A549 (cell line): ENCODE data around the gene SLC32A1. TPM values are rescaled to one million over a fixed set of nuclear protein-coding genes. Genes with fewer than 3 reads are reported as not detected.
A peak's percentile ranks its signal among the peaks of the same experiment; 100 is the strongest.

Source experiments
- ATAC-seq, 2 experiments: fragments of 200-7000 bp in 1 of 2; fragments of >200 bp in 1 of 2; cut with Nextera tagmentation in 1 of 2; cut with Tn5 transposase in 1 of 2; 3 replicates each; pipeline versions ENCODE4 v1.8.0 to v1.9.1; 2018 to 2020; ENCODE audit warnings: mild to moderate bottlenecking in 1 of 2, moderate library complexity in 1 of 2
- CTCF ChIA-PET: fragments of 300-600 bp; sonication (Branson Sonifier 250); formaldehyde crosslinking; extraction: SDS; loops from one replicate; lab custom pipeline; 2021; ENCODE audit warnings: antibody characterized with exemption, inconsistent platforms; lab: Yijun Ruan, JAX
- POLR2A ChIA-PET: fragments of 350-600 bp; formaldehyde crosslinking; extraction: SDS; loops from one replicate; lab custom pipeline; 2021; ENCODE audit warnings: antibody characterized with exemption, inconsistent platforms; lab: Yijun Ruan, JAX
- DNase-seq, 2 experiments: peaks; one replicate each; pipeline versions ENCODE4 v3.0.0 to v3.0.0-alpha.2; 2011 to 2016; ENCODE audit warnings: low read depth in 1 of 2, low spot score in 1 of 2
- FAIRE-seq: peaks from 2 replicates; lab custom pipeline; 2011; peaks lifted over from hg19 to GRCh38; lab: Jason Lieb, UNC
- H3K27ac ChIP-seq, 2 experiments: fragments of >200 bp; sonication (Bioruptor Twin); formaldehyde crosslinking; 3 replicates each; pipeline ENCODE4 v1.5.1; 2016 to 2017
- H3K4me1 ChIP-seq: fragments of >200 bp; sonication (Bioruptor Twin); formaldehyde crosslinking; 3 replicates; pipeline ENCODE4 v1.6.1; 2016
- H3K4me2 ChIP-seq: fragments of >200 bp; sonication (Bioruptor Twin); formaldehyde crosslinking; 3 replicates; pipeline ENCODE4 v1.6.1; 2016
- H3K4me3 ChIP-seq: fragments of >200 bp; sonication (Bioruptor Twin); formaldehyde crosslinking; 3 replicates; pipeline ENCODE4 v1.5.1; 2016
- H3K9me3 ChIP-seq: fragments of >200 bp; sonication (Bioruptor Twin); formaldehyde crosslinking; 3 replicates; pipeline ENCODE4 v1.6.1; 2016
- CBX8 ChIP-seq: fragments of 200-600 bp; sonication (generic); IDR thresholded peaks from 2 replicates; pipeline ENCODE4 v1.6.1; 2016
- CEBPB ChIP-seq, 2 experiments: fragments of >200 bp in 1 of 2; sonication (Bioruptor Twin) in 1 of 2; formaldehyde crosslinking in 1 of 2; IDR thresholded peaks; 2 replicates each; pipeline ENCODE4 v1.6.1; 2012 to 2016
- CHD4 ChIP-seq: fragments of 200-600 bp; sonication (generic); IDR thresholded peaks from 2 replicates; pipeline ENCODE4 v1.6.1; 2016; ENCODE audit warnings: antibody characterized with exemption, mild to moderate bottlenecking, borderline replicate concordance
- EHMT2 ChIP-seq: fragments of 200-600 bp; sonication (generic); IDR thresholded peaks from 2 replicates; pipeline ENCODE4 v1.6.1; 2016; ENCODE audit warnings: antibody characterized with exemption, low read depth, mild to moderate bottlenecking, moderate library complexity
- ESRRA ChIP-seq: fragments of 150-350 bp; IDR thresholded peaks from 2 replicates; pipeline ENCODE4 v1.6.1; 2014; ENCODE audit warnings: mild to moderate bottlenecking, low read length, borderline replicate concordance
- FOSL2 ChIP-seq, 2 experiments: fragments of 450-650 bp in 1 of 2; fragments of >200 bp in 1 of 2; sonication (Bioruptor Twin) in 1 of 2; formaldehyde crosslinking; IDR thresholded peaks; 2 replicates each; pipeline versions ENCODE4 v1.5.0 to v1.6.1; 2016 to 2020; ENCODE audit warnings: mild to moderate bottlenecking in 1 of 2, moderate library complexity in 1 of 2
- GATA3 ChIP-seq: IDR thresholded peaks from 2 replicates; pipeline ENCODE4 v1.6.1; 2012; ENCODE audit warnings: borderline replicate concordance
- HEYL ChIP-seq: fragments of 250-450 bp; sonication (Bioruptor Pico); IDR thresholded peaks from 2 replicates; pipeline ENCODE4 v1.8.0; 2021; ENCODE audit warnings: mild to moderate bottlenecking, moderate library complexity
- HOXA7 ChIP-seq: fragments of 250-450 bp; sonication (Bioruptor Pico); IDR thresholded peaks from 2 replicates; pipeline ENCODE4 v1.5.0; 2020; ENCODE audit warnings: mild to moderate bottlenecking, moderate library complexity
- JUN ChIP-seq, 2 experiments: fragments of >200 bp; sonication (Bioruptor Twin); formaldehyde crosslinking; IDR thresholded peaks; 2 replicates in 1 of 2; 3 replicates in 1 of 2; pipeline ENCODE4 v1.6.1; 2016 to 2017
- KDM5A ChIP-seq: fragments of 200-600 bp; sonication (generic); IDR thresholded peaks from 2 replicates; pipeline ENCODE4 v1.6.1; 2016; ENCODE audit warnings: antibody characterized with exemption, mild to moderate bottlenecking
- MYC ChIP-seq: IDR thresholded peaks from 2 replicates; pipeline ENCODE4 v1.6.1; 2012; ENCODE audit warnings: mild to moderate bottlenecking, inconsistent platforms, low read length, improper control_type of control experiment, borderline replicate concordance
- RFX5 ChIP-seq: fragments of 450-650 bp; IDR thresholded peaks from 2 replicates; pipeline ENCODE4 v1.7.1; 2014; ENCODE audit warnings: antibody characterized with exemption, mild to moderate bottlenecking, moderate library complexity
- TFCP2L1 ChIP-seq: fragments of 250-450 bp; sonication (Bioruptor Pico); IDR thresholded peaks from 2 replicates; pipeline ENCODE4 v1.5.0; 2021; ENCODE audit warnings: mild to moderate bottlenecking
- ZNF302 ChIP-seq: fragments of 250-450 bp; sonication (Bioruptor Pico); IDR thresholded peaks from 2 replicates; pipeline ENCODE4 v1.9.0; 2021; ENCODE audit warnings: inconsistent platforms, mild to moderate bottlenecking, moderate library complexity
- ZSCAN20 ChIP-seq: fragments of 250-450 bp; sonication (Bioruptor Pico); IDR thresholded peaks from 2 replicates; pipeline ENCODE4 v1.8.0; 2022; ENCODE audit warnings: mild to moderate bottlenecking, moderate library complexity
- WGBS: methylation state at CpG from one replicate; pipeline ENCODE4 v1.1.6; 2017; ENCODE audit errors: missing lambda C conversion rate; 5-methylcytosine and 5-hydroxymethylcytosine counted together
- polyA plus RNA-seq, 4 experiments: library from polyadenylated mRNA; depleted of rRNA in 3 of 4; stranded (reverse); fragments of >200 nt; fragmentation: RNase III in 1 of 4; extraction: RNeasy Plus Mini Kit Qiagen cat#74134 plus additional on column Dnase treatment in 1 of 4; gene quantifications; 2 replicates in 3 of 4; 3 replicates in 1 of 4; pipeline ENCODE4 v1.2.3, GENCODE V29; 2011 to 2017
- TF ChIP-seq, protein P1 (sequence below): fragments of 150-350 bp; IDR thresholded peaks from 2 replicates; pipeline ENCODE4 v1.6.1; 2014; ENCODE audit warnings: low read depth, mild to moderate bottlenecking, low read length
- TF ChIP-seq, protein P2 (sequence below): fragments of 250-450 bp; sonication (Bioruptor Pico); IDR thresholded peaks from 2 replicates; pipeline ENCODE4 v1.5.0; 2020; ENCODE audit warnings: low read depth, mild to moderate bottlenecking, moderate library complexity
- TF ChIP-seq, protein P3 (sequence below): fragments of >200 bp; sonication (Bioruptor Twin); formaldehyde crosslinking; IDR thresholded peaks from 2 replicates; pipeline ENCODE4 v1.6.1; 2016
- TF ChIP-seq, protein P4 (sequence below): IDR thresholded peaks from 2 replicates; pipeline ENCODE4 v1.6.1; 2012
- TF ChIP-seq, protein P5 (sequence below): IDR thresholded peaks from 2 replicates; pipeline ENCODE4 v1.6.1; 2012

SLC32A1 gene
- polyA plus RNA-seq, 2 of the 4 experiments (the other 2 are of a cell fraction) = not detected

DNA sequence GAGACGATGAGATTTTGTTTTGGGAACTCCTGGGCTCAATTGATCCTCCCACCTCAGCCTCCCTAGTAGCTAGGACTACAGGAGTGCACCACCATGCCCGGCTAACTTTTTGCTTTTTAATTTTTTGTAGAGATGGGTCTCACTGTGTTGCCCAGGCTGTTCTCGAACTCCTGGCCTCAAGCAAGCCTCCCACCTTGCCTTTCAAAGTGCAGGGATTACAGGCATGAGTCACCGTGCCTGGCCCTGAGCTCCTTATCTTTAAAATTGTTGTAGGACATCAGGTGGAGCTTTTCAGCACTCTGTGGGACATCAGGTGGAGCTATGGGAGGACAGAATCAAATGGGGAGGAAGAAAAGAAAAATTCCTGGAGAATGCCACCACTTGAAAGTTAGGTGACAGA, 36.7 kb downstream of the SLC32A1 start (continued):
- TF ChIP-seq TFCP2L1 (CRISPR knock-in tag) = no peak
- TF ChIP-seq CEBPB (IDR thresholded peaks at IDR 0.05) = no peak
- no peak for TF ChIP-seq CHD4

DNA sequence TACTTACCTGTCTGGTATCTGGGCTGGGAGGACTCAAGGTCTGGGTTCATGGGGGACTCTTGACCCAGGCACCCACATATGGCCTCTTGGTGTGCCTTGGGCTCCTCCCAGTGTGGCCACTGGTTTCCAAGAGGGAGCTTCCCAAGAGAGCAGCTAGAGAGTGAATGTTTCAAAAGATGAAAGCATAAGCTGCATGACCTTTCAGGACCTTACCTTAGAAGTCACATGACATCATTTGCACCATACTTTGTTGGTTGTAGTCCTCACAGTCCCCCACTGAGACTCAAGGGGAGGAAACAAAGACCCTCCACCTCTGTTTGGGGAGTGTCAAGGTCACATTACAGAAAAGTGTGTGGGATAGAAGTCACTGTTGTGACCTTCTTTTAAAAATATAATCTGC, 37.9 kb downstream of the SLC32A1 start:
- no peaks in the 10 kb centered on the region for H3K9me3 ChIP-seq
- POLR2A ChIA-PET = no interaction called here
- no peak overlapping the region for H3K27ac ChIP-seq
- TF ChIP-seq, protein P1, sequence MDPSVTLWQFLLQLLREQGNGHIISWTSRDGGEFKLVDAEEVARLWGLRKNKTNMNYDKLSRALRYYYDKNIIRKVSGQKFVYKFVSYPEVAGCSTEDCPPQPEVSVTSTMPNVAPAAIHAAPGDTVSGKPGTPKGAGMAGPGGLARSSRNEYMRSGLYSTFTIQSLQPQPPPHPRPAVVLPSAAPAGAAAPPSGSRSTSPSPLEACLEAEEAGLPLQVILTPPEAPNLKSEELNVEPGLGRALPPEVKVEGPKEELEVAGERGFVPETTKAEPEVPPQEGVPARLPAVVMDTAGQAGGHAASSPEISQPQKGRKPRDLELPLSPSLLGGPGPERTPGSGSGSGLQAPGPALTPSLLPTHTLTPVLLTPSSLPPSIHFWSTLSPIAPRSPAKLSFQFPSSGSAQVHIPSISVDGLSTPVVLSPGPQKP = no peak
- no peak for TF ChIP-seq HOXA7 (CRISPR knock-in tag)
- TF ChIP-seq EHMT2 = no peak
- TF ChIP-seq HEYL (CRISPR knock-in tag) = no peak
- TF ChIP-seq KDM5A = no peak
- TF ChIP-seq, protein P2, sequence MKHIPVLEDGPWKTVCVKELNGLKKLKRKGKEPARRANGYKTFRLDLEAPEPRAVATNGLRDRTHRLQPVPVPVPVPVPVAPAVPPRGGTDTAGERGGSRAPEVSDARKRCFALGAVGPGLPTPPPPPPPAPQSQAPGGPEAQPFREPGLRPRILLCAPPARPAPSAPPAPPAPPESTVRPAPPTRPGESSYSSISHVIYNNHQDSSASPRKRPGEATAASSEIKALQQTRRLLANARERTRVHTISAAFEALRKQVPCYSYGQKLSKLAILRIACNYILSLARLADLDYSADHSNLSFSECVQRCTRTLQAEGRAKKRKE (CRISPR knock-in tag) = no peak
- no peak for TF ChIP-seq RFX5
- no peak for TF ChIP-seq CBX8
- DNase-seq (no peak), FAIRE-seq (no peak), ATAC-seq (no peak)
- peaks cover 29% of the 10 kb centered on the region for H3K4me1 ChIP-seq
- H3K4me3 ChIP-seq = no peak overlapping the region
- CTCF ChIA-PET = interaction anchor here (1.3 to 13.5 kb wide), 7 partner anchors 12 to 117 kb away, joined by 3 to 102 read pairs (median 4); partner anchors contain the start of gene ACTR5
- no peak overlapping the region for H3K4me2 ChIP-seq

DNA sequence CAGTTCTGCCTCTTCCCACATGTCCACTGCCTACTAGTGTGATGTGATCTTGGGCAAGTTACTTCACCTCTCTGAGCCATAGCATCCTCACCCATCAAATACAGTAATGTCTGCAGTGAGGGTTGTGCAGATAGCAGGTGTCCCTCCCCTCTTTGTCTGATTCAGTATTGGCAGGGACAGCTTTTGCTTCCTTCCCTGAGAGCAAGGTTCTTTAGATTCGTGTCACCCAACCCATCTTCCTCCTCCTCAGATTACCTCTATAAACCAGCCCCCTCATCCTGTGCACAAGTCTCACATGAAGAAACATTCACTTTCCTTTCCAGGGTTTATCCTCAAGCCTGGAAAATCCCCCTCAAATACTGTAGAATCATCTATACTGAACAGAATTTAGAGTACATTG, 39.3 kb downstream of the SLC32A1 start:
- POLR2A ChIA-PET = no interaction called here
- no peak for ATAC-seq
- H3K4me3 ChIP-seq = no peak overlapping the region
- TF ChIP-seq, protein P2 (CRISPR knock-in tag) = no peak
- TF ChIP-seq ESRRA = no peak
- TF ChIP-seq, protein P3, sequence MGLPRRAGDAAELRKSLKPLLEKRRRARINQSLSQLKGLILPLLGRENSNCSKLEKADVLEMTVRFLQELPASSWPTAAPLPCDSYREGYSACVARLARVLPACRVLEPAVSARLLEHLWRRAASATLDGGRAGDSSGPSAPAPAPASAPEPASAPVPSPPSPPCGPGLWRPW = no peak
- TF ChIP-seq, all 56 proteins: peak for 0
- Histone ChIP-seq H3K9me3 (no peaks in the 10 kb centered on the region), H3K27ac (peak overlapping the region in 1 of 2 experiments; percentile 22; a peak in 2 of 6 replicates), H3K4me2 (no peak overlapping the region; the same call in 2 of the 3 replicates), H3K4me1 (peaks cover 29% of the 10 kb centered on the region)
- WGBS = 82% methylated on average over 1 of the region's 1 CpG
- FAIRE-seq (no peak), DNase-seq (no peak)
- CTCF ChIA-PET = interaction anchor here (0.8 to 13.5 kb wide), 6 partner anchors 13 to 118 kb away, joined by 3 to 102 read pairs (median 4); partner anchors contain the start of genes ACTR5 and PPP1R16B

DNA sequence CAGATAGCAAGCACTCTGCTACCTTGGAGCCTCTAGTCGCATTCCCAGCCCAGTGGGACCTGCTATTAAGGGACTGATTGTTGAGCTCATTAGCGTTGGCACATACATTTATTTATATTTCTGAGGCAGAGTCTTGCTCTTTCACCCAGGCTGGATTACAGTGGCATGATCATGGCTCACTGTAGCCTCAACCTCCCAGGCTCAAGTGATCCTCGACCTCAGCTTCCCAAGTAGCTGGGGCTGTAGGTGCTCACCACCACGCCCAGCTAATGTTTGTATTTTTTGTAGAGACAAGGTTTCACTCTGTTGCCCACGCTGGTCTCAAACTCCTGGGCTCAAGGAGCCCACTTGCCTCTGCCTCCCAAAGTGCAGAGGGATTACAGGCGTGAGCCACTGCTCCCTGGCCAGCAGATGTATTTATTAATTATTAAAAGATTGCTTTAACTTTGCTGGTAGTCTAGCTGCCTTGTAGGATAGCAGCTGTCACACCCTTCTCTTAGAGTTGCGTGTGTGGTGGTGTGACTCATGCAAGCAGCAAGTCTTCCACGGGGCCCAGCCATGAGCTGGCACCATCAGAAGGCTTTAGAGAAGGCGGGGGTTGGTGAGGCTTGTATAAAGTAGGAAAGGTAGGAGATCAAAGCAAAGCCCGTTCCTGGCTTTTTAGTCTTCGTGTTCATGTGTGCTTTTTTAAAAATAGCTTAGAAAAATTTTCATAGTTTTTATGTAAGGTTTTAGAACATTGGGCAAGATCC, 40.5 kb downstream of the SLC32A1 start:
- peak overlapping the region; percentile 79 to 84 for H3K27ac ChIP-seq
- H3K9me3 ChIP-seq = no peaks in the 10 kb centered on the region
- ATAC-seq (peak; percentile 99), DNase-seq (peak; percentile 86), FAIRE-seq (no peak)
- CTCF ChIA-PET = interaction anchor here (1.4 to 13.5 kb wide), 4 partner anchors 14 to 116 kb away, joined by 4 to 102 read pairs (median 30); partner anchors contain the start of gene ACTR5
- POLR2A ChIA-PET = no interaction called here
- peaks cover 29% of the 10 kb centered on the region for H3K4me1 ChIP-seq
- no peak for TF ChIP-seq FOSL2 (IDR thresholded peaks at IDR 0.05)
- peak; percentile 84 for TF ChIP-seq FOSL2 (CRISPR knock-in tag; IDR thresholded peaks at IDR 0.05)
- TF ChIP-seq CEBPB (IDR thresholded peaks at IDR 0.05) = 0 out of 4 replicates have a peak, but pooled peaks of 1 of the 2 experiments have one; percentile 9
- TF ChIP-seq, protein P4, sequence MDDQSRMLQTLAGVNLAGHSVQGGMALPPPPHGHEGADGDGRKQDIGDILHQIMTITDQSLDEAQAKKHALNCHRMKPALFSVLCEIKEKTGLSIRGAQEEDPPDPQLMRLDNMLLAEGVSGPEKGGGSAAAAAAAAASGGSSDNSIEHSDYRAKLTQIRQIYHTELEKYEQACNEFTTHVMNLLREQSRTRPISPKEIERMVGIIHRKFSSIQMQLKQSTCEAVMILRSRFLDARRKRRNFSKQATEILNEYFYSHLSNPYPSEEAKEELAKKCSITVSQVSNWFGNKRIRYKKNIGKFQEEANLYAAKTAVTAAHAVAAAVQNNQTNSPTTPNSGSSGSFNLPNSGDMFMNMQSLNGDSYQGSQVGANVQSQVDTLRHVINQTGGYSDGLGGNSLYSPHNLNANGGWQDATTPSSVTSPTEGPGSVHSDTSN = no peak
- 0 out of 5 replicates have a peak, but pooled peaks have one; percentile 34 to 38 for TF ChIP-seq JUN (IDR thresholded peaks at IDR 0.05)
- TF ChIP-seq ZSCAN20 (CRISPR knock-in tag) = no peak
- no peak for TF ChIP-seq ZNF302 (CRISPR knock-in tag)
- TF ChIP-seq GATA3 = peak; percentile 16; the same call in 1 of the 2 replicates
- TF ChIP-seq MYC = no peak
- TF ChIP-seq, protein P5, sequence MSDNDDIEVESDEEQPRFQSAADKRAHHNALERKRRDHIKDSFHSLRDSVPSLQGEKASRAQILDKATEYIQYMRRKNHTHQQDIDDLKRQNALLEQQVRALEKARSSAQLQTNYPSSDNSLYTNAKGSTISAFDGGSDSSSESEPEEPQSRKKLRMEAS = peak; percentile 80
- TF ChIP-seq ESRRA = no peak
- 8% methylated on average over 10 of the region's 11 CpGs for WGBS
- H3K4me3 ChIP-seq = 0 out of 3 replicates have a peak overlapping the region, but pooled peaks have one; percentile 11
- peak overlapping the region; percentile 78 for H3K4me2 ChIP-seq
